Sigmoid colon (tissue), 4 donors: ENCODE data around the gene TFB2M.

Experiments
- EP300 ChIP-seq, 4 donors: sonication (generic); formaldehyde crosslinking; IDR thresholded peaks; one replicate each; pipeline ENCODE4 v1.6.1; 2017; ENCODE audit warnings: antibody characterized with exemption in 4 of 4
- POLR2A ChIP-seq, 2 donors: fragments of 450-650 bp; IDR thresholded peaks; one replicate each; pipeline ENCODE4 v1.6.1; 2016; ENCODE audit warnings: antibody characterized with exemption in 2 of 2, mild to moderate bottlenecking in 2 of 2, moderate library complexity in 2 of 2
- POLR2AphosphoS5 ChIP-seq, 4 donors: sonication (generic); formaldehyde crosslinking; IDR thresholded peaks; one replicate each; pipeline ENCODE4 v1.6.1; 2017; ENCODE audit warnings: antibody characterized with exemption in 4 of 4
- TF ChIP-seq, protein P1 (sequence below), 4 experiments: fragments of 450-650 bp in 3 of 4; fragments of 200-600 bp in 1 of 4; IDR thresholded peaks; one replicate each; pipeline ENCODE4 v1.5.1; 2016 to 2019; ENCODE audit warnings: antibody characterized with exemption in 4 of 4, mild to moderate bottlenecking in 3 of 4, moderate library complexity in 2 of 4

DNA sequence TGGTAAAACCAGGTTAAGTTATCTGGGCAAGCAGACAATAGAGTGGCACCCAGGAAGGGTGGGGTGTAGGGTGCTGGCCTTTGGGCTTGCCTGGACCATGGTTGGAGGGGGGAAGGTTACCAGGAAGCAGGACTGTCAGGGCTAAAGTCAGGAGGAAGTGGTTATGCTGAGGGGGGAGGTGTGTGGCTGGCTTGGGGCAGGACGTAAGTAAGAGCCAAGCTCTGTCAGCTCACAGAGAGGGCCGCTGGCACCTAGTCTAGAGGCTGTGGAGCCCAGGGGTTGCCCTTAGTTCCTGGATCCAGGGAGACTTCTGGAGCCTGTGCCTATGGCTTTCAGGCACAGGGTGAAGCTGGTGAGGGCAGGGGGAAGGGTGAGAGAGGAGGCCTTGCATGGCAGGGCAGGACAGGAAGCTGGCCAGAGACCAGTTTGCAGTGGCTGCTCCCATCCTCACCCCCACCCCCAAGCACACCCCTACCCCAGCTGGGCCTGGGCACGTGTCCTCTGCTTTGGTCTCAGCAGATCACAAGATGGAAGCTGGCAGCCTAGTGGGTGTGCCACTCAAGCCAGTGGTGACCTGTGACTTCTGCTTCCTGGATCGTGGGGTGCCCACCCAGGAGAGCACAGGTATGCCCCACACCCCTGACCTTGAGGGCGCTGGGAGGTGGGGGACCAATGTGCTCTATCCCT lies 38.5 kb downstream of the TFB2M start:
- TF ChIP-seq, protein P1, sequence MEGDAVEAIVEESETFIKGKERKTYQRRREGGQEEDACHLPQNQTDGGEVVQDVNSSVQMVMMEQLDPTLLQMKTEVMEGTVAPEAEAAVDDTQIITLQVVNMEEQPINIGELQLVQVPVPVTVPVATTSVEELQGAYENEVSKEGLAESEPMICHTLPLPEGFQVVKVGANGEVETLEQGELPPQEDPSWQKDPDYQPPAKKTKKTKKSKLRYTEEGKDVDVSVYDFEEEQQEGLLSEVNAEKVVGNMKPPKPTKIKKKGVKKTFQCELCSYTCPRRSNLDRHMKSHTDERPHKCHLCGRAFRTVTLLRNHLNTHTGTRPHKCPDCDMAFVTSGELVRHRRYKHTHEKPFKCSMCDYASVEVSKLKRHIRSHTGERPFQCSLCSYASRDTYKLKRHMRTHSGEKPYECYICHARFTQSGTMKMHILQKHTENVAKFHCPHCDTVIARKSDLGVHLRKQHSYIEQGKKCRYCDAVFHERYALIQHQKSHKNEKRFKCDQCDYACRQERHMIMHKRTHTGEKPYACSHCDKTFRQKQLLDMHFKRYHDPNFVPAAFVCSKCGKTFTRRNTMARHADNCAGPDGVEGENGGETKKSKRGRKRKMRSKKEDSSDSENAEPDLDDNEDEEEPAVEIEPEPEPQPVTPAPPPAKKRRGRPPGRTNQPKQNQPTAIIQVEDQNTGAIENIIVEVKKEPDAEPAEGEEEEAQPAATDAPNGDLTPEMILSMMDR (IDR thresholded peaks at IDR 0.05), result no peak
- TF ChIP-seq POLR2A (IDR thresholded peaks at IDR 0.05) (no peak), EP300 (IDR thresholded peaks at IDR 0.05) (no peak), POLR2AphosphoS5 (IDR thresholded peaks at IDR 0.05) (no peak)
